SU-DHL-6 (cell line): ENCODE measurements around the gene SLC35A5.

Experiments
- EZH2phosphoT487 ChIP-seq: fragments of 200-600 bp; sonication (generic), shearing (Covaris generic); conservative IDR thresholded peaks from 2 replicates; pipeline ENCODE4 v1.6.1; 2018; ENCODE audit warnings: mild to moderate bottlenecking, antibody characterized with exemption, low read length, moderate library complexity, mixed read lengths
- TF ChIP-seq, protein P1 (sequence below): fragments of 200-600 bp; sonication (generic); IDR thresholded peaks from one replicate; pipeline ENCODE4 v1.5.1; 2017; ENCODE audit warnings: antibody characterized with exemption, mild to moderate bottlenecking, low read length, moderate library complexity; ENCODE audit not compliant: insufficient read depth, poor library complexity, severe bottlenecking

- TF ChIP-seq, protein P1, sequence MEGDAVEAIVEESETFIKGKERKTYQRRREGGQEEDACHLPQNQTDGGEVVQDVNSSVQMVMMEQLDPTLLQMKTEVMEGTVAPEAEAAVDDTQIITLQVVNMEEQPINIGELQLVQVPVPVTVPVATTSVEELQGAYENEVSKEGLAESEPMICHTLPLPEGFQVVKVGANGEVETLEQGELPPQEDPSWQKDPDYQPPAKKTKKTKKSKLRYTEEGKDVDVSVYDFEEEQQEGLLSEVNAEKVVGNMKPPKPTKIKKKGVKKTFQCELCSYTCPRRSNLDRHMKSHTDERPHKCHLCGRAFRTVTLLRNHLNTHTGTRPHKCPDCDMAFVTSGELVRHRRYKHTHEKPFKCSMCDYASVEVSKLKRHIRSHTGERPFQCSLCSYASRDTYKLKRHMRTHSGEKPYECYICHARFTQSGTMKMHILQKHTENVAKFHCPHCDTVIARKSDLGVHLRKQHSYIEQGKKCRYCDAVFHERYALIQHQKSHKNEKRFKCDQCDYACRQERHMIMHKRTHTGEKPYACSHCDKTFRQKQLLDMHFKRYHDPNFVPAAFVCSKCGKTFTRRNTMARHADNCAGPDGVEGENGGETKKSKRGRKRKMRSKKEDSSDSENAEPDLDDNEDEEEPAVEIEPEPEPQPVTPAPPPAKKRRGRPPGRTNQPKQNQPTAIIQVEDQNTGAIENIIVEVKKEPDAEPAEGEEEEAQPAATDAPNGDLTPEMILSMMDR = no peak
- no peak for TF ChIP-seq EZH2phosphoT487
Measured at GRCh38 chr3:112610121-112610520, 48.3 kb downstream of the SLC35A5 start.
